Measurements from ENCODE around the gene MYLK.

GRCh38 chr3:123658118-123658851 is 225.8 kb downstream of the MYLK start:
- TF ChIP-seq CTCF (optimal IDR thresholded peaks at IDR 0.05 in 1 of 3, IDR thresholded peaks at IDR 0.05 in 1 of 3, conservative IDR thresholded peaks at IDR 0.05 in 1 of 3; ENCODE audit: extremely low read depth in 1 of 3, insufficient read depth in 2 of 3, low read length in 3 of 3) (no peak), EZH2 (IDR thresholded peaks at IDR 0.05; ENCODE audit: low read length) (no peak)

Measured in keratinocyte (primary cell).